GM18505 (cell line): Measurements from ENCODE around the gene PTGES.

Experiments used
- ATAC-seq: cut with Tn5 transposase; IDR thresholded peaks from one replicate; pipeline ENCODE4 v1.9.1; 2021; ENCODE audit not compliant: unreplicated experiment
- POLR2A ChIP-seq: IDR thresholded peaks from 4 replicates; pipeline ENCODE4 v1.6.1; 2011; ENCODE audit warnings: borderline replicate concordance; ENCODE audit not compliant: insufficient read depth, insufficient read length; ENCODE audit errors: extremely low read depth

PTGES gene

DNA sequence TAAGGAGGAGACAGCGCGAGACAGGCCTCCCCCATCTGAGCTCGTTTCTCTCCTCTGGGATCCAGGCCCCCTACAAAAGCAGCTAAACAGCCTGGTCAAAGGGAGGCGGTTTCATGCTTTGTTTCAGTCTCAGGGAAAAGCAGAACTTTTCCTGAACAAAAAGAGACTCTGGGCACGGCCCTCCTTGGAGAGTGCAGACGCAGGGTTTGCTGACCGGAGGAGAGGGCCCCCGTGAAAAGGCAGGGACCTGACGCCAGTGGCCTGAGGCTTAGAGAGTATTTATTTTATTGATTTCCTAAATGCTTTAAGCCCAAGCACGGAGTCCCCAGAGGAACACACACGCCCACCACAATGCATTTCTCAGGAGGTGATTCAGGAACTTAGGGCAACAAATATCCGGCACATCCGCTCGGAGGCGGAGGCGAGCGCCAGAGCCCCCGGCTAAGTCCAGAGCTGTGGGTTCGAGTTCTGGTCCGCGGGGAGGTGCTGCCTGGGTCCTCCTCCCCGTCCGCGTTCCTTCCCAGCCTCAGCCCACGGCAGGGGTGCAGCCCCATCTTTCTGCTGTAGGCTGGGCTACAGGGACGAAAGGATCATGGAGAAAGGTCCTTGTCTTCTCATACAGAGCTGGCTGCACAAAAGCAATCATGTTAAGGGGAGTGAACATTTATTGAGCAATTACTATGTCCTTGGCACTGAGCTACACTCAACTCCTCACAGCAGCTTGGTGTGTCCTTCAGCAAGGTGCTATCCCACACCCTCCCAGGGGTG, 40.0 kb downstream of the PTGES start:
- no peak for TF ChIP-seq POLR2A
- no peak for ATAC-seq

DNA sequence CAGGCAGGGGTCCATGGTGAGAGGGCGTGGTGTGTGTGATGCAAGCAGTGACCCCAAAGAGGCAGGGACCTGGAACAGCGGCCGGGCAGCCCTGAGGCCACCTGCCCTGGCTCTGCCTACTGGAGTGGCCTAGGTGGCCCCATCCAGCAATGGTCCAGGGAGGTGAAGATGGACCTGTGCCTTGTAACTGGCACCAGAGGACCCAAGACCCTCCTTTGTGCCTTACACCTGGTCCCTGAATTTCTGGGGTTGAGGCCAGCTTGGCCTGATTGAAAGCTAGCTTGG, 42.7 kb downstream of the PTGES start:
- no peak for ATAC-seq
- TF ChIP-seq POLR2A: no peak

DNA sequence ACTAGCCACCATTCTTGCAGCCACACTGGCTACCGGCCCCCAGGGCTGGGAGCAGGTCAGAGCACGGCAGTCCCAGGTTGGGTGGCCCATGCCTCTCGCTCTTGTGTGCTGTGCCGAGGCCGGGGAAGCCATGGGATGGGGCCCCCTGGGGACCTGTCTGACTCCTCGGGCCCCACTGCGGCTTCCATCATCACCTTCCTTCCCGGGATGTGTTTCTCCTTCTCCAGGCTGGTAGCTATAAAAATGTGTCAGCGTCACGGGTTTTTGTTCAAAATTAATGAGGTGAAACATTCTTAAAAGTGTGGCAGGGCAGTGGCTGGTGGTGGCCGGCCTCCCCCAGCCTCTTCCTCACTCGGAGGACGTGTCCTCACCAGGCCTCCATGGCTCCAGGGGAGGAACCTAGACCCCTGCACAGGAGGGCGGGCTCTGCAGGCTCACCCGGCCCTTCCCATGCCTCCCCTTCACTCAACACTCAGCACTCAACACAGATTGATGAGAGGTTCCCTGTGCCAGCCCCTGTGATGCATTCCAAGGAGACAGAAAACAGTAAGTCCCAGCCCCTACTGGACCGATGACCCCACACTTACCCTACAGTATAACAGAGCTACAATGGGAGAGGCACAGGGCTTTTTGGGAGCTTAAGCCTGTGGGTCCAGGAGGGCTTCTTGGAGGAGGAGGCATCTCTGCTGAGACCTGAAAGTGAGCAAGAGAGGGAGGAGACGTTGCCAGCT, 43.2 kb downstream of the PTGES start:
- no peak for ATAC-seq
- TF ChIP-seq POLR2A: no peak

DNA sequence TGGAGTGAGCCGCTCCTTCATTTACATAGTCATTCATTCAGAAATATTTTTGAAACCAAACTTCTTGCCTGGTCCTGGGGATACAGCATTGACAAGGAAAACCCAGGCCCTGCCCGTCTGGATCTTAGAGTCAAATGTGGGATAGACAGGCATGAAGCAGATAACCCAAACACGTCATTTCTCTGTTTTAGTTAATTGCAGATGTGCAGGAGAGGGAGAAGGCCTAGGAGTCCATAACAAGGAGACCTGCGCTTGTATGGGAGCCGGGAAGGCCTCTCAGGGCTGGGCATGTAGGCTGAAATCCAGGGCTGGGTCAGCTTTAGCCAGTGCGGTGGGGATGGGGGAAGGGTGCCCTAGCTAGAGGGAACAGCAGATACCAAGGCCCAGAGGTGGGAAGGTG, 44.0 kb downstream of the PTGES start:
- ATAC-seq: no peak
- TF ChIP-seq POLR2A: no peak

DNA sequence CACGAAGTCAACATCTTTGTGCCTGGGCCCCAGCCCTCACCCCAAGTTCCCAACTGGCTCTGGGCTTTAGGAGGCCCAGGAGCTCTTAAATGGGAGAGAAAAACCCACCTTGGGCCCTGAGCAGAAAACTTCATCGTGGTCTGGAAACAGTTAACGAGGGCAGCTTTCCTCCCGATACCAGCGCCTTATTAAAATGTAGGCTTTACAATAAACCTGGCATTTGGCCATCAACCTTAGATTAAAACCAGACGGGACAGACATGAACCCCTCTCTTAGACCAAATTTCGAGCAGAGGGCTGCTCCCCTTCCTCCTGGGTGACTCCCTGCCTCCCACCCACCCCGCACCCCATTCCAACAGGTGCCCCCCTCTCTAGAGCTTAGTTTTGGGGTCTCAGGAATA, 48.0 kb downstream of the PTGES start:
- no peak for TF ChIP-seq POLR2A
- no peak for ATAC-seq

DNA sequence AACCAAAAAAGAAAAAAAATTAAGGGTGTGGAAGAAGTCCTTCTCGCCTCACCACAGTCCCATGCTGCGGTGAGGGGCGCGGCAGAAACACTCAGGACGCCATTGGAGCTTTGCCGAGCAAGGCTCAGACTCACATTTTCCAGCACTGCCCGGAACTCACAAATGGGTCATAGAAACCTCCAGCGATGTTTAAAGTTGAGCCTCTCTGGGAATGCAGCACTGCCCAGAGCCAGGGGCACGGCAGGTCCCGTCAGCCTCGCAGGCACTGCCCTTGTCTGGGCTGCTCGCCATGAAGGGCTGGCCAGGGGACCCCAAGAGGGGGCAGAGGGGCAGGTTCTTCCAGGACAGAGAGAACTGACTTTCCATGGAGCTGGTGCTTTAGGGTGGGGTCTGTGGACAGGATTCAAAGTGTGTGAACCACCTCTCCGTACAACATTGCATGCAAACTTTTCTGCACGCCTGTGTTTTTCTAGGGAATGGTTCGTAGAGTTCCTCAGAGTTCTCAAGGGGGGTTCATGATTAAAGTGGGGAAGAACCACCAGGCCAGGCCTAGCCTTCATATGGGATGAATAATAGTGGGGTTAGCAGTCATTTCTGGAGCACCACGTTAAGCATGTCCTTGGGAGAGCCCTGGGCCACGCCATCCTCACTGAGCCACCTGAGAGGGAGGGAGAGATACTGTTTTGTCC, 49.0 kb downstream of the PTGES start:
- no peak for TF ChIP-seq POLR2A
- no peak for ATAC-seq

DNA sequence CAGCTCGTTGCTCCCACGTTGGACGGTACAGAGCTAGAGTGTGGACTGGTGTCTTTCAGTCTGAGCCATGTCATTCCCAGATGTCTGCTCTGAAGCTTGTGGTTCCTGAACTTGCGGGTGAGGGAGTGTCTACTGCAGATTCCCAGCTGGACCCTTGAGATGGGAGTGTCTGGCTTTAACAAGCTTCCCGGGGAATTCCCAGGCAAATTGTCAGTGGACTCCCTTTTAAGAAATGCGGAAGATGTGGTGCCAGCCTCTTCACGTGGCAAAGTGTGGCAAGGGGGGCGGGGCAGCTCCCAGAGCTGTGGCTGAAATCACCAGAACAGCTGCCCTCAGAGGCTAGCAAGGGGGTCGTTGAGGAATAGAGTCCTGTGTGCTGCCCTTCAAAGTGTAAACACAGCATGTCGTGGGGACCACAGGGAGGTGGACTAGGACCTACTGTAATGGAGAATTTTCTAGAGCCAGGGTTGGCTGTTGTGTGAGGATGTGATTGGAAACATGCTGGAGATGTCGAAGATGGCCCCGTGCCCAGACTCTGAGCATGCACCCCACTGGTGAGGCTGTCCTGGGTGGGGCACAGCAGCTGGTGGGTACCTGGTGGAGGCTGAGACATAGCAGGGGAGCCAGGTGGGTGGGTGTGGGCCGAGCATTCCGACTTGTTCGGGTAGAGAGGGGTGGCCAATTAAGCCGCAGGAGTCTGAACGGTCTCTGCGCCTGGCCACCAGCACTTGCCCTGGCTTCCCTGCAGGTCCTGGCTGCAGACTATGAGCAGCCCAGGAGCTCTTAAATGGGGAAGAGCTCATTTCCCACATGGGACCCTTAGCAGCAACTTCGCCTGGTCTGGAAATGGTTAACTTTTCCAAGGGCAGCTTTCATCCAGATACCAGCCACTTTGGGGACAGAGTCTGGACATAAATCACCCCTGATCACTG, 50.0 kb downstream of the PTGES start:
- no peak for ATAC-seq

DNA sequence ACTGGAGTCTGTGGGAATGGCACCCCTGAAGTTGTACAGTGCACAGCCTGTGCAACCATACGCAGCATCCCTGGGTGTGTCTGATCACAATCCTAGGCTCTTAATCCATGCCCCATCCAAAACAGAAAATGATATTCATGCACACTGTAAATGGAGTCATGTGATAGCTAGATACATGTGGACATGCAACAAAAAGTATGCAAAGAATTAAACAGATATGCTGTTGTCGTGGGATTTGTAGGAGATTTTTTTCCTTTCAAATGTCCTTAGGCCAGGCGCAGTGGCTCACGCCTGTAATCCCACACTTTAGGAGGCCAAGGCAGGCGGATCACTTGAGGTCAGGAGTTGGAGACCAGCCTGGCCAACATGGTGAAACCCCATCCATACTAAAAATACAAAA, 51.3 kb downstream of the PTGES start:
- TF ChIP-seq POLR2A: no peak
- ATAC-seq: no peak

More for the DNA sequence above, 50.0 kb downstream of the PTGES start:
- TF ChIP-seq POLR2A: no peak

DNA sequence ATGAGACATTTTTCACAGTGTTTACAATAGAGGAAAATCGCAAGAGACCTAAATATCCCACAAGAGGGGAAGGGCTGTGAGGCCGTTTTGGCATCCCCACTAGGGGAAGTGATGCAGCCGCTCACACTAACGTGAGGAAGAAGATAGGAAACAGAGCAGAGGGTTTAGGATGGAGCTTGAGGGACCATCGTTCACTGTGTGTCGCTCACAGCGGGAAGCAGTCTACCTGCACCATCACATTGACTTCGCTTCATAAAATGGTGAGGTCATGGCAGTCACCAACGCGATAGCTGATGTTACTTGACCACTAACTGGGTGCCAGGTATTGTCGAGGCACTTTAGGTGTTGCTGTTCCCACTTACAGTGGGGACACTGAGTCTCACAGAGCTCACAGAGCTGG, 51.8 kb downstream of the PTGES start:
- TF ChIP-seq POLR2A: no peak
- ATAC-seq: no peak

DNA sequence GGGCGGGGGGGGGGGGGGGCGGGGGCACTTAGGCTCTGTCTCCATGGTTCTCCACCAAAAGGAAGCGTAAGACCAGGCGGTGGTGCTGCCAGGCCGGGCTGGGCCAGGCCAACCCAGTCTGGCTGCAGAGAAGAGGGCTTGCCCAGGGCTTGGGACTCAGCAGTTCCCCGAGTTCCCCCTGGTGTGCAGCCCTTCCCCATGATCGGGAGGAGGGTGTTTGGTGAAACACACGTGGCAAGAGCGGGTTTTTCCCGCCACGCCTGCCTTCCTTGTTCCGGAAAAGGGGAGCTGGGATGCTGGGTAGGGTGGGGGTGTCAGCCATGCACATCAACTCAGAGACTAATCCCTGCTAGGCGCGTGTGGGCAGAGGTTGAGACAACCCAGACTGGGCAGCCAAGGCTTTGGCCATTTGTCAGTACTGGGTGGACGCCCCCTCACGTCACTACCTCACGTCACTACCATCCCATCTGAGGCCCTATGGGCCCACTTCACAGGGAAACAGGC, 54.5 kb downstream of the PTGES start:
- ATAC-seq: no peak
- no peak for TF ChIP-seq POLR2A

DNA sequence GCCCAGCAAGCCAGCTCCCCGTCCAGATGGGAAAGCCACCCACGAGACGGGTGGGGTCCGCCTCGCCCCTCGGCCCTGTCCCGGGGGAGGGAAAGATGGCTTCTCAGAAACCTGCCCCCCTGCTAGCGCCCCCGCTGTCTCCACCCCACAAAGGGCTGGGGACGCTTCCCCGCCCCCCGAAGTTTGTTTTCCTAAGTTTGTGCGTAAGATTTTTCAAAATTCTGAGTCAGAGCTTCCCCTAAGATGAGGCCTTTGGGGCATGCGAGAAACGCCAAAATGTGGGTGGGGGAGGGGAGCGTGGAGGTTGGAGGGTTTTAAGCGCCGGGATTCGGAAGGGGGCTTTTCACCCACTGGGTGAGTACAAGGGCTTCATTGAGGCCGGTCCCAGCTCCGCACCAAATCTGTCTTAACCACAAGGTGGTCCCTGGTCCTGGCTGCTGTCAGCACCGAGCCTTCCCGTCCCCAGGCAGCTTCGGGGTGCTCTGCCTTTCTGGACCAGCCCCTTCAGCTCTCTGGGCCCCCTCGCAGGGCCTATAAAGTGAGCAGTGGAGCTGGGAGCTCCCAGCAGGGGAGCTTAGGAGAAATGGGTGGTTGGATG, 55.1 kb downstream of the PTGES start:
- no peak for TF ChIP-seq POLR2A
- ATAC-seq: no peak

DNA sequence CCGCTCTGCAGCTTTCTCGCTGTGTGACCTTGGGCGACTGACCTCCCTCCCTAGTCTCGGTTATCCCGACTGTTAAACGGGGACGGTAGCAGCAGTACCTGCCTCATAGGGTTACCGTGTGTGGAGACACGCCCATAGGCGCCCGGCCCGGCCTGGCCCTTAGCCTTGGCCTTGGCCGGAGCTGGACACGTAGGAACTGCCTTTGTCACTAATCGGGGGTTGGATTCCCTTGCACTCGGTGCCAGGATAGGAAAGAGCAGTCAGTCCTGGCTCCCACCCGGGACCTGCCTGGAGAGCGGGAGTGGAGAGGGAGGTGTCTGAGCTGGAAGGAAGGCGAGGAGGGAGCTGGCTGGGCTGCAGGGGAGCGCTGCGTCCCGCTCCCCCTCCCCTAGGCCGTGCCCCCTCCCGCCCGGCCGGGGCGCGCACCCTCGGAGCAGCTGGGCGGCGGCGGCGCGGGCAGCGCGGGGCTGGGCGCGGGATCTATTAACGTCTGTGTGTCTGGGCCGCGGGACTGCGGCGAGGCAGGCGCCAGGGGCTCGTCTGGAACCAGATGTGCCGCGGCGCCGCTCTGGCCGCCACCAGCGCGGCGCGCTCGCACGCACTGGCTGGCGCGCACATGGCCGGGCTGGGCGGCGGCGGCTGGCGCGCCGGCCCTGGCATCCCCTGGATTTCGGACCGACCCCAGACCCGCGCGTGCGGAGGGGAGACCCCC, 55.7 kb downstream of the PTGES start:
- TF ChIP-seq POLR2A: no peak
- no peak for ATAC-seq
